Transverse colon (tissue), 4 donors: Measurements from ENCODE around the gene GRAMD1B.
"Not testable (repeated sequence)": the region's sequence is repeated elsewhere in the genome, so short reads cannot be mapped to it uniquely, and the experiment has no call there.

Experiments used
- CTCF ChIP-seq, 5 experiments: fragments of 200-600 bp in 3 of 5; fragments of 450-650 bp in 2 of 5; sonication (generic) in 3 of 5; IDR thresholded peaks; 1 replicate in 2 of 5; 2 replicates in 3 of 5; pipeline ENCODE4 v1.5.1; 2016 to 2017; ENCODE audit warnings: antibody characterized with exemption in 5 of 5, inconsistent platforms in 3 of 5, mild to moderate bottlenecking in 2 of 5, moderate library complexity in 1 of 5
- EP300 ChIP-seq: sonication (generic); formaldehyde crosslinking; IDR thresholded peaks from one replicate; pipeline ENCODE4 v1.6.1; 2017; ENCODE audit warnings: antibody characterized with exemption, low read depth
- POLR2A ChIP-seq: fragments of 450-650 bp; IDR thresholded peaks from one replicate; pipeline ENCODE4 v1.6.1; 2016; ENCODE audit warnings: antibody characterized with exemption, mild to moderate bottlenecking, moderate library complexity
- POLR2AphosphoS5 ChIP-seq, 3 donors: sonication (generic); formaldehyde crosslinking; IDR thresholded peaks; one replicate each; pipeline ENCODE4 v1.6.1; 2016; ENCODE audit warnings: antibody characterized with exemption in 3 of 3

DNA sequence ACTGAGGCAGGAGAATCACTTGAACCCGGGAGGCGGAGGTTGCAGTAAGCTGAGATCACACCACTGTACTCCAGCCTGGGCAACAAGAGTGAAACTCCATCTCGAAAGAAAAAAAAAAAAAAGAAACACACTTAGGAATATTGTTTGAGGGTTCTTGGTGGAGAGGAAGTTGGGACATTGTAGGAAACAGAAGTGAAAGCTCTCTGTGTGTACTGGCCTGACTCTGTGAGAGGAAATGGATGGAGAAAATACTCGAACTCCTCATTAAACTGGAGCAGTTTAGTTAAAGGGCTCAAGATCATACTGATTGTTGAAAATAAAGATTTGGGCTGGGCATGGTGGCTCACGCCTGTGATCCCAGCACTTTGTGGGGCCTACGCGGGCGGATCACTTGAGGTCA is 35.6 kb downstream of the GRAMD1B start:
- TF ChIP-seq POLR2A; CTCF (IDR thresholded peaks at IDR 0.05); POLR2AphosphoS5 (IDR thresholded peaks at IDR 0.05); EP300: not testable (repeated sequence)
